GM12872 (cell line): Measurements from ENCODE around the gene ESR2.

Experiments used
- CTCF ChIP-seq: IDR thresholded peaks from 3 replicates; pipeline ENCODE4 v1.5.1; 2011; ENCODE audit warnings: low read depth, mild to moderate bottlenecking, low read length, moderate library complexity; ENCODE audit not compliant: insufficient read depth

ESR2 gene

GRCh38 chr14:64176330-64176729 lies 117.8 kb downstream of the ESR2 start:
- no peak for TF ChIP-seq CTCF

- TF ChIP-seq CTCF: no peak
Observed at GRCh38 chr14:64174922-64175782, 119.0 kb downstream of the ESR2 start.

GRCh38 chr14:64170181-64170580 lies 124.0 kb downstream of the ESR2 start:
- TF ChIP-seq CTCF: no peak

- TF ChIP-seq CTCF: no peak
Observed at GRCh38 chr14:64159588-64159987, 134.6 kb downstream of the ESR2 start.

GRCh38 chr14:64158608-64159007 lies 135.6 kb downstream of the ESR2 start:
- TF ChIP-seq CTCF: no peak

- TF ChIP-seq CTCF: no peak
Observed at GRCh38 chr14:64149921-64150320, 144.2 kb downstream of the ESR2 start.

- no peak for TF ChIP-seq CTCF
Observed at GRCh38 chr14:64147126-64147790, 146.9 kb downstream of the ESR2 start.
